Common myeloid progenitor, CD34-positive (primary cell): ENCODE measurements around the gene SPDYE3.

Experiments used
- CTCF ChIA-PET: fragments of 350-600 bp; sonication (Branson Sonifier 250); formaldehyde crosslinking; loops from one replicate; lab custom pipeline; 2021; ENCODE audit warnings: antibody characterized with exemption; lab: Charles Lee
- POLR2A ChIA-PET: fragments of 350-600 bp; sonication (Branson Sonifier 250); formaldehyde crosslinking; loops from one replicate; lab custom pipeline; 2021; ENCODE audit warnings: antibody characterized with exemption; lab: Charles Lee
- DNase-seq, 3 donors: peaks; one replicate each; pipeline versions ENCODE4 v3.0.0 to v3.0.0-alpha.2; 2013
- H3K27ac ChIP-seq, 2 experiments: 1 replicate in 1 of 2; 2 replicates in 1 of 2; pipeline ENCODE4 v1.7.0; 2013; ENCODE audit warnings: inconsistent platforms in 2 of 2, low read length in 2 of 2, mild to moderate bottlenecking in 2 of 2, low read depth in 1 of 2, moderate library complexity in 1 of 2; ENCODE audit not compliant: severe bottlenecking in 2 of 2, insufficient read depth in 1 of 2, poor library complexity in 1 of 2
- H3K27me3 ChIP-seq, 5 experiments: replicated peaks in 2 of 5; 1 replicate in 3 of 5; 2 replicates in 2 of 5; pipeline versions ENCODE4 v1.6.1 to v1.7.0; 2013; ENCODE audit warnings: low read length in 4 of 5, mild to moderate bottlenecking in 2 of 5, moderate library complexity in 2 of 5, inconsistent platforms in 1 of 5; ENCODE audit not compliant: insufficient read depth in 5 of 5, control insufficient read depth in 4 of 5
- H3K36me3 ChIP-seq, 4 experiments: 1 replicate in 2 of 4; 2 replicates in 2 of 4; pipeline versions ENCODE4 v1.6.1 to v1.7.0; 2013; ENCODE audit warnings: low read length in 3 of 4, control low read depth in 1 of 4, mild to moderate bottlenecking in 1 of 4; ENCODE audit not compliant: control insufficient read depth in 4 of 4, insufficient read depth in 4 of 4
- H3K4me1 ChIP-seq, 4 experiments: 1 replicate in 3 of 4; 2 replicates in 1 of 4; pipeline versions ENCODE4 v1.6.1 to v1.7.1; 2013; ENCODE audit warnings: low read length in 3 of 4, mild to moderate bottlenecking in 3 of 4, control low read depth in 1 of 4, inconsistent platforms in 1 of 4, moderate library complexity in 1 of 4; ENCODE audit not compliant: control insufficient read depth in 4 of 4, insufficient read depth in 4 of 4; ENCODE audit errors: control extremely low read depth in 1 of 4
- H3K4me3 ChIP-seq, 7 experiments: 1 replicate in 4 of 7; 2 replicates in 3 of 7; pipeline versions ENCODE4 v1.5.1 to v1.7.0; 2013; ENCODE audit warnings: mild to moderate bottlenecking in 7 of 7, low read length in 6 of 7, moderate library complexity in 6 of 7, inconsistent platforms in 2 of 7, low read depth in 2 of 7, control low read depth in 1 of 7; ENCODE audit not compliant: insufficient read depth in 4 of 7, control insufficient read depth in 1 of 7; ENCODE audit errors: extremely low read depth in 1 of 7
- H3K9me3 ChIP-seq, 5 experiments: 1 replicate in 4 of 5; 2 replicates in 1 of 5; pipeline versions ENCODE4 v1.6.1 to v1.7.1; 2013; ENCODE audit warnings: low read length in 4 of 5, mild to moderate bottlenecking in 2 of 5, inconsistent platforms in 1 of 5, low read depth in 1 of 5, moderate library complexity in 1 of 5; ENCODE audit not compliant: control insufficient read depth in 4 of 5, insufficient read depth in 2 of 5; ENCODE audit errors: control extremely low read depth in 1 of 5
- WGBS: methylation state at CpG from one replicate; pipeline ENCODE4 v1.1.5; 2013; ENCODE audit not compliant: insufficient coverage; 5-methylcytosine and 5-hydroxymethylcytosine counted together

The SPDYE3 gene

DNA sequence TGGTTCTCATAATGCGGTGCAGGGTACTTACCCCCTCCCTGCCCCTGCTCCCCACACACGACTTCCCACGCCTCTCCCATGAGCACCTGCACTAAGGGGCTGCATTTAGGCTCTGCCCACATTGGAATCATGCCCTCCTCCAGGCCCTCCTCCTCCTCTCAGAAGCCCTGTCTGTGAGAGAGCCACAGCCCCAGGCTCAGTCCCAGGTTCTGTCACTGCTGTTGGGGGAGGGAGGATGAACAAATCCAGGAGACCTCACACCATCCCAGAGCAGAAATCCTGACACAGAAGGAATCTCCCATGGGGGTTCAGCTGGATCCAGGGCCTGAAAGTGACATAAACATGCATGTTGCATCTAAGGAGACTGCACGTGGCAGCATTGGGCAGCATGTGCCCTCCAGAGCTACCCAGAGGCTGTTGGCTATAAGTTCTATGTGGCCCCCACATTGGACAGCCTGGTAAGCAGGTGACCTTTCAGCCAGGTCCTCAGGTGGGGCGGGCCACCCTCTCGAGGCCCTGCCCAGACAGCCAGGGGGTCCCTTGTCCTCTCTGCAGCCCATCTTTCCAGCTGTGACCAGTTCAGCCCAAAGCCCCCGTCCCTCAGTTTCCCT, 64.2 kb downstream of the SPDYE3 start:
- 94% methylated on average over 3 of the region's 7 CpGs for WGBS
- Histone ChIP-seq H3K27me3 (no peaks in the 10 kb centered on the region), H3K9me3 (no peaks in the 10 kb centered on the region), H3K4me3 (no peak overlapping the region), H3K36me3 (peaks cover 0 to 9% (median 4%) of the 10 kb centered on the region in 4 experiments), H3K27ac (peak overlapping the region in 1 of 2 experiments; percentile 54), H3K4me1 (peaks cover 7 to 81% (median 48%) of the 10 kb centered on the region in 4 experiments)
- ChIA-PET POLR2A (no interaction called here), CTCF (interaction anchor here (1.4 kb wide), 1 partner anchor 36 kb away, joined by 4 read pairs; no protein-coding TSS in a partner anchor)
- DNase-seq: no peak
